CD4-positive, alpha-beta T cell (primary cell): ENCODE measurements around the gene IL9. TPM values are rescaled to one million over a fixed set of nuclear protein-coding genes. Genes with fewer than 3 reads are reported as not detected.

ENCODE experiments used
- ATAC-seq: fragments of 200-7000 bp; cut with Tn5 transposase; one replicate; pipeline ENCODE4 v1.10.0; 2022; ENCODE audit warnings: mild to moderate bottlenecking; ENCODE audit not compliant: poor library complexity
- CTCF ChIA-PET: fragments of 350-600 bp; sonication (Branson Sonifier 250); formaldehyde crosslinking; loops from one replicate; lab custom pipeline; 2021; ENCODE audit warnings: antibody characterized with exemption, inconsistent platforms; lab: Charles Lee
- POLR2A ChIA-PET: fragments of 350-600 bp; sonication (Branson Sonifier 250); formaldehyde crosslinking; loops from one replicate; lab custom pipeline; 2021; ENCODE audit warnings: antibody characterized with exemption, inconsistent platforms; lab: Charles Lee
- DNase-seq, 14 experiments: peaks; one replicate each; pipeline ENCODE4 v3.0.0-alpha.2; 2013 to 2020; ENCODE audit warnings: mixed read lengths in 2 of 14
- H3K27ac ChIP-seq, 2 donors: one replicate each; pipeline versions ENCODE4 v1.5.1 to v1.7.0; 2013; ENCODE audit warnings: low read length in 2 of 2, low read depth in 1 of 2, mild to moderate bottlenecking in 1 of 2
- H3K27me3 ChIP-seq, 2 experiments: 1 replicate in 1 of 2; 2 replicates in 1 of 2; pipeline versions ENCODE4 v1.6.1 to v1.7.0; 2013; ENCODE audit warnings: low read length in 2 of 2, control low read depth in 1 of 2, mild to moderate bottlenecking in 1 of 2, moderate library complexity in 1 of 2; ENCODE audit not compliant: insufficient read depth in 2 of 2, control insufficient read depth in 1 of 2
- H3K36me3 ChIP-seq: one replicate; pipeline ENCODE4 v1.6.1; 2013; ENCODE audit warnings: low read length, control low read depth; ENCODE audit not compliant: insufficient read depth
- H3K4me1 ChIP-seq: one replicate; pipeline ENCODE4 v1.6.1; 2013; ENCODE audit warnings: low read length, control low read depth; ENCODE audit not compliant: insufficient read depth
- H3K4me3 ChIP-seq: one replicate; pipeline ENCODE4 v1.5.1; 2013; ENCODE audit warnings: mild to moderate bottlenecking, low read length, moderate library complexity
- H3K9me3 ChIP-seq, 2 experiments: 1 replicate in 1 of 2; 2 replicates in 1 of 2; pipeline versions ENCODE4 v1.6.1 to v1.7.0; 2013; ENCODE audit warnings: low read length in 2 of 2, mild to moderate bottlenecking in 2 of 2, control low read depth in 1 of 2, moderate library complexity in 1 of 2; ENCODE audit not compliant: control insufficient read depth in 1 of 2, insufficient read depth in 1 of 2
- H3K27ac Mint-ChIP-seq: one replicate; pipeline ENCODE4 v1.8.0; 2020; ENCODE audit warnings: mixed read lengths
- H3K27me3 Mint-ChIP-seq: one replicate; pipeline ENCODE4 v1.8.0; 2021; ENCODE audit warnings: mixed read lengths
- H3K36me3 Mint-ChIP-seq: one replicate; pipeline ENCODE4 v1.8.0; 2021; ENCODE audit warnings: low read depth, mixed read lengths
- H3K4me1 Mint-ChIP-seq: one replicate; pipeline ENCODE4 v1.8.0; 2021; ENCODE audit warnings: low read depth, mixed read lengths
- H3K4me3 Mint-ChIP-seq: one replicate; pipeline ENCODE4 v1.8.0; 2020; ENCODE audit warnings: mild to moderate bottlenecking, mixed read lengths
- H3K9me3 Mint-ChIP-seq: one replicate; pipeline ENCODE4 v1.8.0; 2020; ENCODE audit warnings: mixed read lengths
- CTCF ChIP-seq: fragments of 200-600 bp; IDR thresholded peaks from one replicate; pipeline ENCODE4 v1.8.0; 2022; ENCODE audit warnings: antibody characterized with exemption, mild to moderate bottlenecking
- intact Hi-C, 2 experiments: fragments of 100-400 bp; cut with DNase I in 1 of 2; cut with micrococcal nuclease in 1 of 2; formaldehyde crosslinking; loops; one replicate each; pipeline versions ENCODE4 v1.15.1 to v1.9.0; 2023 to 2025; cut with DNase I, micrococcal nuclease
- total RNA-seq, 174 experiments: library from RNA in 2 of 174; stranded (reverse) in 2 of 174; gene quantifications; one replicate each; pipeline ENCODE4 v1.2.3 and lab custom pipeline; 2021 to 2026

IL9 gene
- total RNA-seq, 2 experiments from 2014 or later = not detected

GRCh38 chr5:135891268-135891667 is 4.4 kb downstream of the IL9 start:
- H3K27ac ChIP-seq = no peak overlapping the region
- peaks cover 10% of the 10 kb centered on the region for H3K4me1 Mint-ChIP-seq
- intact Hi-C loops = no loop called here
- ATAC-seq (no peak), DNase-seq (no peak)
- H3K4me3 Mint-ChIP-seq = no peak overlapping the region
- H3K27ac Mint-ChIP-seq = no peak overlapping the region
- no peaks in the 10 kb centered on the region for H3K36me3 Mint-ChIP-seq
- H3K36me3 ChIP-seq = no peaks in the 10 kb centered on the region
- H3K4me1 ChIP-seq = peaks cover 8% of the 10 kb centered on the region
- peaks cover 3 to 4% of the 10 kb centered on the region in 2 experiments for H3K27me3 ChIP-seq
- no peaks in the 10 kb centered on the region for H3K9me3 Mint-ChIP-seq
- no peak overlapping the region for H3K4me3 ChIP-seq
- ChIA-PET POLR2A (no interaction called here), CTCF (no interaction called here)
- no peaks in the 10 kb centered on the region for H3K9me3 ChIP-seq
- peaks cover 16% of the 10 kb centered on the region for H3K27me3 Mint-ChIP-seq
- no peak for TF ChIP-seq CTCF

DNA sequence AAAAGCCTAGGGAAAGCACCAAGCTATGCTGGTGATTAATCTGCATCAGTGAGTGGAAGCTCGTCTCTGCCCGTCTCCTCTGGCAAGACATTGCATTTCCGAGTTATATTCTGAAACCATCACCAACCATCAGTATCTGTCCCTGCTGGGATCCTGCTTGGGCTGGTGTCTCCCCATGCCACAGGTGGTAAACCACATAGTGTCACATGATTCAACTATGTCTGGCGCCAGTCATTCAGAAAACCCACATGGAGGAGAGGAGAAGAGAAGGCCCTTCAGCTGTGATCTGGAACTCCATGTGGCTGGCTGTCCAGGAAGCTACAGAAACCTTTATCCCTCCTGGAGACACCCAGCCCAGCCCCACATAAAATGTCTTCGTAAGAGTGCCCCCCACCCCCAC is 4.8 kb downstream of the IL9 start:
- H3K4me3 Mint-ChIP-seq = no peak overlapping the region
- peak; percentile 17 for ATAC-seq
- H3K36me3 ChIP-seq = no peaks in the 10 kb centered on the region
- intact Hi-C loops = no loop called here
- H3K36me3 Mint-ChIP-seq = no peaks in the 10 kb centered on the region
- TF ChIP-seq CTCF = no peak
- H3K27ac Mint-ChIP-seq = no peak overlapping the region
- peaks cover 12% of the 10 kb centered on the region for H3K27me3 Mint-ChIP-seq
- ChIA-PET CTCF (no interaction called here), POLR2A (no interaction called here)
- H3K9me3 ChIP-seq = no peaks in the 10 kb centered on the region
- no peak overlapping the region for H3K4me3 ChIP-seq
- no peaks in the 10 kb centered on the region for H3K9me3 Mint-ChIP-seq
- peaks cover 3 to 4% of the 10 kb centered on the region in 2 experiments for H3K27me3 ChIP-seq
- no peak overlapping the region for H3K27ac ChIP-seq
- peaks cover 8% of the 10 kb centered on the region for H3K4me1 ChIP-seq
- peaks cover 10% of the 10 kb centered on the region for H3K4me1 Mint-ChIP-seq
- DNase-seq = peak in 2 of 14 experiments; percentile 7 to 11

DNA sequence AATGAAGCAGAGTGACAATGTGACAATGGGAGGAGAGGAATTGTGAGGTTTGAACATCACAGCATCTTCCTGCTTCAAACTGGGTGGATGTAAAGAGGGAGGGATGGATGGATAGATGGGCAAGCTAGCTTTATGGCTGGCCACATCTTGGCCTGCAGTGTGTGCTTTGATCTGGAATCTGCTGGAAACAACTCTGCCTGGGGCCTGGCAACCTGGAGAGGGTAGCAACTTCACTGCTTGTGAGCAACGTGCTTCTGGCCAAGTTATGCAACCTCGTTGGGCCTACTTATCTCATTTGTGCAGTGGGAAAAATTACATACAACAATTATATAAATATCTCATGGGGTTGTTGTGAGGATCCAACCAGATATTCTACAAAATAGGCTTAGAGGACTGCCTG is 5.3 kb downstream of the IL9 start:
- no peaks in the 10 kb centered on the region for H3K36me3 ChIP-seq
- no peaks in the 10 kb centered on the region for H3K9me3 Mint-ChIP-seq
- DNase-seq (no peak), ATAC-seq (no peak)
- H3K36me3 Mint-ChIP-seq = no peaks in the 10 kb centered on the region
- H3K27me3 Mint-ChIP-seq = peaks cover 10% of the 10 kb centered on the region
- H3K4me1 Mint-ChIP-seq = peaks cover 10% of the 10 kb centered on the region
- no peak overlapping the region for H3K4me3 Mint-ChIP-seq
- H3K9me3 ChIP-seq = no peaks in the 10 kb centered on the region
- peaks cover 0 to 3% of the 10 kb centered on the region in 2 experiments for H3K27me3 ChIP-seq
- H3K4me1 ChIP-seq = peaks cover 8% of the 10 kb centered on the region
- CTCF ChIA-PET = no interaction called here
- intact Hi-C loops = no loop called here
- no peak overlapping the region for H3K27ac ChIP-seq
- POLR2A ChIA-PET = no interaction called here
- no peak overlapping the region for H3K27ac Mint-ChIP-seq
- no peak overlapping the region for H3K4me3 ChIP-seq
- no peak for TF ChIP-seq CTCF
